ENCODE results near the gene GPRC5A.

The GPRC5A gene

DNA sequence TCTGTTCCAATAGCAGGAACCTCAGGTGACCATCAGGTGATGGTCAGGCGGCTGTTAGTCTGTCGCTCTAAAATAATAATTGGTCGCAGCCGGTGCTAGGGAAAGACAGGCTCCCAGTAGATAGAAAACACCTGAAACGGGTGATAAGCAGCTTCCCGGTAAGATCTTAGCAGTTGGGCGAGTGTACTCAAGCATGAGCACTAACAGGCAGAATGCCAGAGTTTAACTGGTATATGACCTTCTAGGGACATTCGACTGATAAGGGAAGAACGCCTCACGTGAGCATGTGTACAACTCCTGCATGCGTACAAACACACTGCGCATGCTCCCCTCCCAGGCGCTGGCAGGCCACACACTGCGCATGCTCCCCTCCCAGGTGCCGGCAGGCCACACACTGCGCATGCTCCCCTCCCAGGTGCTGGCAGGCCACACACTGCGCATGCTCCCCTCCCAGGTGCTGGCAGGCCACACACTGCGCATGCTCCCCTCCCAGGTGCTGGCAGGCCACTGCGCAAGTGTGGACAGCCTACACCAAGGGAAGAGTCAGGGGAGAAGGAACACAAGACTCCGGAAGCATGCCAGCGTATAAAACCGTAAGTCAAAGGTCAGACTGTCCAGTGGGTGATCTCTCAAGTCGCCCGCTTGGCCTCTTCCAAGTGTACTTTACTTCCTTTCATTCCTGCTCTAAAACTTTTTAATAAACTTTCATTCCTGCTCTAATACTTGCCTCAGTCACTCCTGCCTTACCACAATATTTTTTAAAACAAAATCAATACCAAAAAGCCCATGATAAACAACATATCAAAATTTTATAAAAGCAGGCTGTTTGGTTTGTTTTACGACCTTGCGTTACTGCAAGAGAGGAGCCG is 36.1 kb downstream of the GPRC5A start:
- peak; percentile 85 to 90 for DNase-seq
- TF ChIP-seq POLR2A (IDR thresholded peaks at IDR 0.05; ENCODE audit: low read length) (no peak), GATA1 (IDR thresholded peaks at IDR 0.05; ENCODE audit: low read depth, low read length) (no peak)

DNA sequence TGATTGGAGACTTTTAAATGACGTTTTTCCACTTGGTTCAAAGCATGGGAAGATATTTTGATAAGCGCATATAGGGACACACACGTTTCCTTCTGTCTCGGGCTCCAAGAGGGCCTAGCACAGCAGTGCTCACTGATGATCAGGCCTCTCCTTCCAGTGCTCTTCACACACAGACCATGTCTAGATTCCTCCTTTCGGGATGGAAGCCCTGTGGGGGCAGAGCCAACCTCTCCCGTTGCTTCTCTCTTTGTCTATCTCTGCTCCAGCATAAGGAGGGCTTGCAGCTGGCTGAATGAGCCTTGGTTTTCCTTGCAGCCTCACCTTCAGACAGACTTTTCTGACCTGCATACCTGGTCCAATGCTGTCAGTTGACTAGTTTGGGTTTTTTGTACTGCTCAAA is 38.3 kb downstream of the GPRC5A start:
- DNase-seq = no peak
- no peak for TF ChIP-seq POLR2A (IDR thresholded peaks at IDR 0.05; ENCODE audit: low read length)
- no peak for TF ChIP-seq GATA1 (IDR thresholded peaks at IDR 0.05; ENCODE audit: low read depth, low read length)

DNA sequence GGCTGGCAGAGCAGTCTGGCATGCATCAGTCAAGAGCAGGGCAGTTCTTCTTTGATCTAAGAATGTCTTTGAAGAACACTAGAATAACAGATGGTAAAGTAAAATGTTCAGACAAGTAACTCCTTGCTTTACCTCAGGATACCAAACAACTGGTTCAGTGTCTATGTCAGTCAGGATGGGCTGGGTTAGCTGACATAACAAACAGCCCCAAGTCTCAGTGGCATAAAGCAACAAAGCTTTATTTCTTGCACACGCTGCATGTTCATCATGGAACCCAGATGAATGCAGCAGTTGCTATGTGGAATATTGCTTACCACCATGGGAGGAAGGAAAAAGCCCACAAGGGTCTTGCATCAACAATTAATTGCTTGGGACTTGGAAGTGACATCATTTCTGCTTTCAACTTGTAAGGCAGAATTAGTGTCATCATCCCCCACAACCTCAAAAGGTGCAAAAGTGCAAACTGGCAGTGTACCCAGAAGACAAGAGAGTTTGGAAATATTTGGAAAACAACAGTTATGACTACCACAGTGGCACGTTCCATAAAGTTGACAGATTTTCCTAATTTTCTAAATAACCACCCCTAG is 39.4 kb downstream of the GPRC5A start:
- TF ChIP-seq GATA1 (IDR thresholded peaks at IDR 0.05; ENCODE audit: low read depth, low read length) (no peak), POLR2A (IDR thresholded peaks at IDR 0.05; ENCODE audit: low read length) (no peak)
- DNase-seq = no peak

GRCh38 chr12:12933742-12934141 is 42.4 kb downstream of the GPRC5A start:
- DNase-seq = no peak
- no peak for TF ChIP-seq POLR2A (IDR thresholded peaks at IDR 0.05; ENCODE audit: low read length)

GRCh38 chr12:12934556-12934955 is 43.2 kb downstream of the GPRC5A start:
- DNase-seq = no peak
- TF ChIP-seq GATA1 (IDR thresholded peaks at IDR 0.05; ENCODE audit: low read depth, low read length) (no peak), POLR2A (IDR thresholded peaks at IDR 0.05; ENCODE audit: low read length) (no peak)

DNA sequence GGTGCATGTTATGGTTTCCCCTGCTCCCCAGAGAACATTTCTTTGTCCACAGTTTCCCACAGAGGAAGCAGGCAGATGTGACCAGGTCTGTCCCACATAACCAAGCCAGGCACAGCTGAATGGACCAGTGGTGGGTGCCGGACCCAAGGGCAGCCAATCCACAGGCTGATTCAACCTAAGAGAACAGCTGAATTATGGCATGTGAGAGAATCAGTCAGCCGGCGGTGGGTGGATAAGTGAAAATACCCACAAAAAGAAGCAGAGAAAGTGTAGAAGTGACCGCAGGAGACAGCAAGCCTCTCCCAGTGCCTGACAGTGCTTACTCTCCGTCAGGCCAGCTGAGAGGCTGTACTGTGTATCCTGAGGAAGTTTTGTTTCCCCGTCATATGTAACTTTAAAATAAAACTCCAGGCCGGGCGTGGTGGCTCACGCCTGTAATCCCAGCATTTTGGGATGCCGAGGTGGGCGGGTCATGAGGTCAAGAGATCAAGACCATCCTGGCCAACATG is 45.7 kb downstream of the GPRC5A start:
- no peak for DNase-seq

DNA sequence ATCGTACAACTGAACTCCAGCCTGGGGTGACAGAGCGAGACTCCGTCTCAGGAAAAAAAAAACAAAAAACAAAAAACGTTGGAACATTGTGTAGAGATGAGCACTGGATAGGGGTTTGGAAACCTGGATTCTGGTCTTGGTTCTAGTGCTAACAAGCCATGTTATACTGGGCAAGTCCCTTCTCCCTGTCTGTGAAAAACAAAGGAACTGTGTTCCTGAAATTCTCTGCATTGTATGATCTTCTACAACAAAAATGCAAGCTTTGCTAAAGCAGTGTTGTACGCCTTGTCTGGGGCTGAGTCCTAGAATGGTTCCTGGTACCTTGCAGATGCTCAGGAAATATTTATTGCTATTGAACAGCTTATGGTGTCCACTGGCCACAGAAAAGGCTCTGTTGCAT is 47.2 kb downstream of the GPRC5A start:
- no peak for DNase-seq
- TF ChIP-seq GATA1 (IDR thresholded peaks at IDR 0.05; ENCODE audit: low read depth, low read length) (no peak), POLR2A (IDR thresholded peaks at IDR 0.05; ENCODE audit: low read length) (no peak)

More for the DNA sequence above, 45.7 kb downstream of the GPRC5A start:
- no peak for TF ChIP-seq GATA1 (IDR thresholded peaks at IDR 0.05; ENCODE audit: low read depth, low read length)
- TF ChIP-seq POLR2A (IDR thresholded peaks at IDR 0.05; ENCODE audit: low read length) = no peak

GRCh38 chr12:12939888-12940287 is 48.5 kb downstream of the GPRC5A start:
- TF ChIP-seq GATA1 (IDR thresholded peaks at IDR 0.05; ENCODE audit: low read depth, low read length) = no peak
- TF ChIP-seq POLR2A (IDR thresholded peaks at IDR 0.05; ENCODE audit: low read length) = no peak
- DNase-seq = no peak

DNA sequence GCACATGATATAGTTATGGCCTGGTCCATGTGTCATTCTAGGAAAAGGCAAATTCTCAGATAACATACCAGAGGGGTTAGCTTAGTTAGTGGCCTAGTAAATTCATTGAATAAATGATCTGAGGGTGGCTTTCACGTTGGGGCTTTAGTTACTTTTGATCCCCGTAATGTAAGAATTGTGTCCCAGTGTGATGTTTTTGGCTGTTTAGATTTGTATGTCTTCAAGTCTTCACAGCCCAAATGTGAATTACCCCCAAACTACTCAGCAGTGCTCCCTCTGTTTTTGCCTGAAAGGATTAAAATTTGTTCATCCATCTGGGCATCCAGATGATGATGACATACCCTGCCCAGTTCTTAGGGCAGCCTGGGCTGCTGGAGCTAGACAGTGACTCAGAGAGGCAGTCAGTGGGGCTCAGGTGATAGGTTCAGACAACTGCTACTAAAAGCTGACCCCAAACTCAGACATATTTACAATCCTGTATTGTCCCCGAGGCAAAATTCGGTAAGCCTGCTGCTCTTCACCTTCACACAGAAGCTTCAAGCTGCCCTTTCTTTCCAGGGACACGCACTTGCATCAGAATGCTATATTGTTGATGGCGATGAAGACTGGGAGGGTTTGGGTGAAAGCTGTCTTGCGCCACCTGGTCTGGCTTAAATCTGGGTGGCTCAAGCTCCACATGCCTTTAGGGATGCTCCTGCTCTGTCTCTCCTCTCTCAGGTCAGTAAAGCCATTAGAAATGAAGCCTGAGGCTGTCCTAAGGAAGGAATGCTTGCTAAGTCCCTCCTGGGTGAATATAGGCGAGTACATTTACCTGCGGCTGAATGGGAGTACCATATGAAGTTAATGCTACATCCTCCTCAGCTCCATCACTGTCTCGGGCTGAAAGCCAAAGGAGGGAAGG is 50.3 kb downstream of the GPRC5A start:
- DNase-seq = no peak
- TF ChIP-seq GATA1 (IDR thresholded peaks at IDR 0.05; ENCODE audit: low read depth, low read length) (no peak), POLR2A (IDR thresholded peaks at IDR 0.05; ENCODE audit: low read length) (no peak)

DNA sequence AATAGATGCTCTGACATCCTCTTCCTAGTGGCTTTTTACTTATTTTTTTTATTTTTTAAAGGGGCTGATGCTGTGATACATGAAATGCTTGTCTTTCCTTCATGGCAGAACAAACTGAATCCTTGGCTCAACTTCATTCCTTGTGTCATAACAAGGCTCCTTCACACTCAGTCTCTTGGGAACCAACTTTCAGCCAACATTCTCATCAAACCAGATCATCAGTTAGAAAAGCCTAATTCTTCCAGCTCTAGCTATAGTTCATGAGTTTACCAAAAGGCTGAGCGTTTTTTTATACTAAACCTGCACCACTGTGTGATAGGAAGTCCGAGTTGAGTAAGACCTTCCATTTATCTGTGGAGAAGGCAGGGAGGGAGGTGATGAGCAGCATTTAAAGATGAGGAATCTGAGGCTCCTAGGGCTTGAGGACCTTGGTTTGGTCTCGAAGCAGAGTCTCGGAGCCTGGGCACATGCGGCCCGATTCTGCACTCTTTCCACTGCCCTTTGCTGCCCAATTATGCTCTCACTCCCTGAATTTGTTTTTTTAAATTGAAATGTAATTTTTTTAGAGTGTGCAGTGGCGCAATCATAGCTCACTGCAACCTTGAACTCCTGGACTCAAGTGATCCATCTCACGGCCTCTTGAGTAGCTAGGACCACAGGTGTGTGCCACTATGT is 52.4 kb downstream of the GPRC5A start:
- no peak for TF ChIP-seq GATA1 (IDR thresholded peaks at IDR 0.05; ENCODE audit: low read depth, low read length)
- no peak for TF ChIP-seq POLR2A (IDR thresholded peaks at IDR 0.05; ENCODE audit: low read length)
- DNase-seq = no peak

DNA sequence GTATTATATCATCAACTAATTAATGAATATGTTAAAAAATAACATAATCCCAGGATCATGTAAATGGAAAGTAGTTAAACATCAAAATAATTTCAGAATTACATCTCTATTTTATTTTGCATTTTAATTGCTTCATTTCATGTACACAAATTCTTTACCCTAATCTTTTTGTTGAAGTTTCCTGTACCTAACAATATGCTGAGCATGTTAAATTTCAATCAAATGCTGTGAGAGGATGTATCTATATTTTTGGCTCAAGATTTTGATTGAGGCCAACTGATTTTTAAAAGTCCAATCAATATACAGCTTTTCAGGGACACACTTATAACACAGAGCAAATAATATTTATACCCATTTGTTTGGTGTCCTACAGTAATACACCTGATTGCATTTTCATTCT is 54.2 kb downstream of the GPRC5A start:
- no peak for TF ChIP-seq POLR2A (IDR thresholded peaks at IDR 0.05; ENCODE audit: low read length)
- TF ChIP-seq GATA1 (IDR thresholded peaks at IDR 0.05; ENCODE audit: low read depth, low read length) = no peak
- no peak for DNase-seq

GRCh38 chr12:12946686-12947355 is 55.5 kb downstream of the GPRC5A start:
- DNase-seq = no peak
- no peak for TF ChIP-seq GATA1 (IDR thresholded peaks at IDR 0.05; ENCODE audit: low read depth, low read length)
- no peak for TF ChIP-seq POLR2A (IDR thresholded peaks at IDR 0.05; ENCODE audit: low read length)

- TF ChIP-seq POLR2A (IDR thresholded peaks at IDR 0.05; ENCODE audit: low read length) = no peak
- no peak for TF ChIP-seq GATA1 (IDR thresholded peaks at IDR 0.05; ENCODE audit: low read depth, low read length)
- DNase-seq = no peak
Observed at GRCh38 chr12:12947902-12948301, 56.5 kb downstream of the GPRC5A start.
